Renal cortex interstitium (tissue), 11 donors: ENCODE results near the gene ABCG2. TPM values are rescaled to one million over a fixed set of nuclear protein-coding genes. Genes with fewer than 3 reads are reported as not detected.
A peak's percentile ranks its signal among the peaks of the same experiment; 100 is the strongest.
"Not testable (repeated sequence)": the region's sequence is repeated elsewhere in the genome, so short reads cannot be mapped to it uniquely, and the experiment has no call there.

ENCODE experiments used
- DNase-seq, 11 donors: peaks; one replicate each; pipeline ENCODE4 v3.0.0-alpha.2; 2013; ENCODE audit warnings: low read depth in 9 of 11, low spot score in 4 of 11; ENCODE audit errors: extremely low read depth in 1 of 11
- polyA plus RNA-seq, 3 donors: library from polyadenylated mRNA; unstranded; fragments of 120-200 nt; gene quantifications; one replicate each; pipeline ENCODE4 v1.2.1, GENCODE V29; 2013; ENCODE audit not compliant: insufficient read length in 3 of 3

Gene ABCG2
- polyA plus RNA-seq, 3 donors, result 6.5 to 6.8 (median 6.8) TPM

DNA sequence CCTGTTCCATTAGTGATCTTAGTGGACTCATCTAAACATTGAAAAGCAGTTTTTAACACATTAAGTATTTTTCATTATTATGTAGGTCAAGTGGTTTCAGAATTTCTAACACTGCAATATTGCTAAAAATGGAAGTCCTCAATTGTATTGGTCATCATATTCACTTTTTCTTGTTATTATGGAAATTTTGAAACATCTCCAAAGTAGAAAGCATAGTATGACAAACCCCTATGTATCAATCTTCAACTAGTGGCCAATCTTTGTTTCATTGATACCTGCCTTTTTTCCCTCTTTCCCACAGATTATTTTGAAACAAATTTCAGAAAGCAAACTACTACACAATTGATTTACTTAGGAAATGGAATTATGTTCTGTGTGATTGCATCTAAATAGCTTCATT lies 14.5 kb upstream of the ABCG2 start:
- DNase-seq, result no peak

- DNase-seq, result no peak
These were observed 12.8 kb upstream of the ABCG2 start for GRCh38 chr4:88171206-88171605.

DNA sequence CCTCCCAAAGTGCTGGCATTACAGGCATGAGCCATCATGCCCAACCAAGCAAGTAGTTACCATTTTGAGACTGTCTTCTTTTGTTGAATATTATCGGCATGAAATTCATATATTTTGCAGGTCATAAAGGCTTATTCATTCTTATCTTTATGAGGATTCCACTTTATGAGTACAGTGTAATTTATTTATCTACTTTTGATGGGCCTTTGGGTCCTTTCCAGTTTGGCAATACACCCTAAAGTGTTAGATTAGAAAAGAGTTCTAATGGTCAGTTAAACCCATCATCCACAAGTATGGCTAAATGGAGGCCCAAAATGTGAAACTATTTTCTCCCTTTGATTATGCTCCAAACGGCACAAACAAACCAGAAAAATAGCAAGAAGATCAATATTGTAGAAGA lies 10.9 kb upstream of the ABCG2 start:
- DNase-seq, result no peak

GRCh38 chr4:88166608-88167007 lies 8.2 kb upstream of the ABCG2 start:
- no peak for DNase-seq

DNA sequence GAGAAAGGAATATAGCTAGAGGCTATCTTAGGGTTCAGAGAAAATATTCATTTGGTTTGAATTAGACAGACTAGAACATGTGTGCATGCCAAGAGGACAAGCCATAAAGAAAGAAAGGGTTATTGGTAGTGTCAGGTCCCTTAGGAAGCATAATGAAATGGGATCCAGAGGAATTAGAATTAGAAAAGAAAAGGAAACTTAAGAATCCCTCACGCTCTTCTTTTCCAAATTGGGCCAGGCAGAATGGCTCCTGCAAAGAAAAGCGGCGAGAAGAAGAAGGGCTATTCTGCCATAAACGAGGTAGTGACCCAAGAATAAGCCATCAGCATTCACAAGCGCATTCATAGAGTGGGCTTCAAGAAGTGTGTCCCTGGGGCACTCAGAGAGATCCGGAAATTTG lies 4.9 kb upstream of the ABCG2 start:
- DNase-seq, result no peak

DNA sequence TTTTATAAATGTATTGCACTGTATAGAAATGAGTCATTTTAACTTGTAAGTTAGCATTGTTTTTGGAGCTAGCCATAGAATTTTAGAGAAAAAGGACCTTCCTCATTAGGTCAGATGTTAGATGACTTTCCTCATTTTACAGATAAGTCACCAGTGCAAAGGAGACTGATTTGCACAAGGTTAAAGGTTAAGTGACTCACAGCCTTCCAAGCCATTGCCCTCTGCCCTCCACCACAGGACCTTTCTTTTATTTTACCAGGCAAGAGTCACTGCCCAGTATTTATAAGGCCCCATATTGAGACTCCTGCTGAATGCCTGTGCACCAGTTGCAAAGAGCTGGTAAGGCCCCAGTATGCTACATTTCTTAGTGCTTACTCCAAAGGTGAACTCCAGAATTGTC lies 4.2 kb upstream of the ABCG2 start:
- no peak for DNase-seq

- DNase-seq, result peak in 3 of 11 donors; percentile 2 to 6 (median 5)
These were observed 838 bp upstream of the ABCG2 start for GRCh38 chr4:88159229-88159725.

DNA sequence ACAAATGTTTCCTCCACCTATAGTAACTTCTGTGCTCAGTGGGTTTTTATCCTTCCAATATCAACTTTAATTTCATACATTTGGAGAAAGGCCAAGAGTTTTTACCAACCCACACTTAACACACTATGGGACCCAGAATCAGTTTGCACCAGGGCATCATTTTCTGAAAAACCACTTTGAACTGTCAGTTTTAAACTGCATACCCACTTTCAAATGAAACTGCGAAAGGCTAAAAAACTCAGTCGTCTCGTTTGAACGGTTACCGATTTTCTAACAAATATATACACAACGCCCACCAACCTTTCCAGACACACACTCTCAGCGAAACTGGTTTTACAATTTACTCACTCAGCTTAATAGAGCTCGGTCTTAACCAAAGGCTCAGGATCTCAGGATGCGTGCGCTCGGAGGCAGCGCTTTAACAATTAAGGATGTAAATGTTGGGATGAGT lies 376 bp downstream of the ABCG2 start:
- DNase-seq, result peak in 4 of 11 donors; percentile 3 to 13 (median 7)

DNA sequence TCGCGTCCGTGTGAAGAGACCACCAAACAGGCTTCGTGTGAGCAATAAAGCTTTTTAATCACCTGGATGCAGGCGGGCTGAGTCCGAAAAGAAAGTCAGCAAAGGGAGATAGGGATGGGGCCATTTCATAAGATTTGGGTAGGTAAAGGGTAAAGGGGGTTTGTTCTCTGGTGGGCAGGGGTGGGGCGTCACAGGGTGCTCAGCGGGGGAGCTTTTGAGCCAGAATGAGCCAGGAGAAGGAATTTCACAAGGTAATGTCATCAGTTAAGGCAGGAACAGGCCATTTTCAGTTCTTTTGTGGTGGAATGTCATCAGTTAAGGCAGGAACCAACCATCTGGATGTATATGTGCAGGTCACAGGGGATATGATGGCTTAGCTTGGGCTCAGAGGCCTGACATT lies 6.1 kb downstream of the ABCG2 start:
- not testable (repeated sequence) for DNase-seq

DNA sequence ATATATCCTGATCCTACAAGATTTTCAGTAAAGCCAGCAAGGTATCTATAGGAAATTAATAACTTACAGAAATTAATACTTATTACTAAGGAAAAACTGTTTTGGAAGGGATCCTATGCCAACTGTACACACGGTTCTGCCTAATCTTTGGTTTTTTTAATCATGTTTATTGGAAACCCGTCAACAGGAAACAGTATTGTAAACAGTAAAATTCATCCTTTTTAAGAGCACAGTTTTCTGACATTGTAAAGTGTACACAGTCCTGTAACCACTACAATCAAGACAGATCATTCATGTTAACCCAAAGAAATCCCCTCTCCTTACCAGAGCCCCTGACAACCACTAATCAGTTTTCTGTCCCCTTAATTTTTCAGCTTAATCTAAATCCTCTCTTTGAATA lies 9.9 kb downstream of the ABCG2 start:
- no peak for DNase-seq

GRCh38 chr4:88147799-88148217 lies 10.6 kb downstream of the ABCG2 start:
- no peak for DNase-seq

DNA sequence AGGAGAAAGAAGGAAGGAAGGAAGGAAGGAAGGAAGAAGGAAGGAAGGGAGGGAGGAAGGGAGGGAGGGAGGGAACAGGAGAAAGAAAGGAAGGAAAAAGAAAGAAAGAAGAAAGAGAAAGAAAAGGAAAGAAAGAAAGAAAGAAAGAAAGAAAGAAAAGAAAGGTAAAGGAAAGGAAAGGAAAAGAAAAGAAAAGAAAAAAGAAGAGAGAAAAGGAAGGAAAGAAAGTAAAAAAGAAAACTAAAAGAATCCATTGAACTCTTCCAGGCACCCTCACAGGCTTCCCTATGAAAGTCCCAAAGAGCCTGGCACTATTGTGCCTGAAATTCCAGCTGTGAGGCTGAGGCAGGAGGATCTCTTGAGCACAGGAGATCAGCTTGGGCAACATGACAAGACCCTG lies 11.5 kb downstream of the ABCG2 start:
- DNase-seq, result no peak

DNA sequence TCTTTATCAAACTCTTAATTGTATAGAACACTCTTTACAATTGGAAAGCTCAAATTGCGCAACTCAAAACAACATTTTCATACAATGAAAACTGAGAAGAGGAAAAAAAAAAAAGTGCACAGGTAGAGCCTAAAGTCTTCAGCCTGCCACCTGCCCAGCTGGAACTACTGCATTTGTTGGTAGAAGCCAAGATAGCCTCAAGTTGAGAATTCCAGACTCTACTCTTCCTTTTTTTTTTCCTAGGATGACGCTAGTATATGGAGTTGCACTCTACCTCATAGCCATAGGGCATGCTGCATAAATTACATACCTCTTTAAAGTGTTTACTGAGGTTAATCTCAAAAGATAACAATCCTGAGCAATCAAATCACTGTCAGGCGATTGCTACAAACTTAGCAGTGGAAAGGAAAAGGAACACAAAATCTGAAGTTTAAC lies 13.6 kb downstream of the ABCG2 start:
- no peak for DNase-seq

DNA sequence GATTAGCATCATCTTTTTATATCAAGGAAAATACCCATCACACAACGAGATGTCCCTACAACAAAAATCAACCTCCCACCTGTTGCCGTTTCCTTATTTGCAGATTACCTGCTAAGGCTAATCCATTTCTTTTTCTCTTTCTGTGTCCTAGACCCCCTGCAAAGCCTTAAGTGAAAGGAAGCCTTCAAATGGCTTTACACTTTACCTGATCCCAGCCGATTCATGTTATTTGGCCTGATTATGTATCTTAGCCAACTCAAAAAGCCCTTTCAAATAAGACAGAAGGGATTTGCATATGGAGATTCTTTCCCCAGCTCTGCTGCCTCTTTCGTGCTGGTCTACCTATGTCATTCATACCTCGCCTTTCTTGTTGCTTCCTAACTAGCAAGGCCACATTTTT lies 14.4 kb downstream of the ABCG2 start:
- DNase-seq, result no peak

DNA sequence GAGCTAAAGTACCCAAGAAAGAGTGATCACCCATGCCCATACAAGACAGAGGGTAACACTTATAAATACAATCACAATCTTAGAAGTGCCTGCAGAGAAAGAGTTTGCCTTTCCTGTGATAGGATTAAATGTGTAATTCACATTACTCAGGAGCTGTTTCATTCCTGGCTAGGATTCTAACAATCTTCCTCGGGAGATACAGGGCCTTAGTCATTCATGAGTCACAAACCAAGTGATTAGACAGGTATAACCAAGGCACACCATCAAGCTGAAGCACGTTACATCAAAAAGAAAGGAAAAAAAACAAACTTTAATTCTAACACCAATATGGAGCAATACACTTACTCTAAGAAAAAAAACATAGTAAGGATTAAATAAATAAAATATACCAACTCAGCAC lies 14.9 kb downstream of the ABCG2 start:
- DNase-seq, result no peak

DNA sequence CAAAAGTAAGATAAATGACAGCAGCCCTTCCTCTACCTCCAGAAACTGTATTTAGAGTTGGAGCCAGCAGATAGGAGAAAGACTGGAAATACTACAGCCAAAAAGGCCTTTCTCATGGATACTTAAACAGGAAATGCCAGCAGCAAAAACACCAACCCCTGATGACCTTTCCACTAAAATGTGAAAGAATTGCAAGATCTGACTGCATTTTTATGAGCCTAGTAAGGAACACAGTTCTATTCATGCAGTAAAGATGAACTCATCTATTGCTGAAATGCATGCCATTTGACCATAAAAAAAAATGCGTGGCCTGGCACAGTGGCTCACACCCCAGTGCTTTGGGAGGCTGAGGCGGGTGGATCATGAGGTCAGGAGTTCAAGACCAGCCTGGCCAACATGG lies 19.9 kb downstream of the ABCG2 start:
- DNase-seq, result no peak

DNA sequence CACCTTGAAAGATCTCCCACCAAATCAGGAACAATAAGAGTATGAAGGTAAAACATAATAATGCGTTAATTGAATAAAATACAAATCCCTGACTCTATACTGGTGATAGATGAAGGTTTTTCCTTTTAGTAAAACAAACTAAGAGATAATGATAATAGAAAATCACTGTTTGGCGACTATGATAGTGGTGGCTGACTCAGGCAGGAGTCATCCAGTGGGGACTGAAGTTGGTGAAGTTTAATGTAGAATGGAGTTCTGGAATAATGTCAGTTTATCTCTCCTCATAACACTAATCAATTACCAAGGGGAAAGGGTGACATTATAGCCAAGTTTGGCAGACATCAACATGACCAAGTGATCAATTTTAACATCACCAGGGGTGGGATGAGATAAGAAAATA lies 21.3 kb downstream of the ABCG2 start:
- DNase-seq, result no peak

- no peak for DNase-seq
These were observed 22.2 kb downstream of the ABCG2 start for GRCh38 chr4:88136249-88136648.

DNA sequence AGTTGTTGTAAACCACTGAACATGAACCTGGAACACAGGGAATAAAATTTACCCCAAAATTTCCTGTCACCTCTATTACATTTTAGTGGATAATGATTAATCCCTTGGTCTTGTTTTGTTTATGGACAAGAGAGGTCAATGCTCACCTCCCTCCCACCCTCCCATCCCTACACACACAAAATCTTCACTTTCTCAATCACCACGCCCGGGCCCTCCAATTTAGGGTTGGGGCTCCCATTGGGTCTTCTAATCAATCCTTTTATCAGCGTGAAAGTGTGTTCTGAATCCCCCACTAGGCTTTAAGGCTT lies 23.1 kb downstream of the ABCG2 start:
- DNase-seq, result no peak

DNA sequence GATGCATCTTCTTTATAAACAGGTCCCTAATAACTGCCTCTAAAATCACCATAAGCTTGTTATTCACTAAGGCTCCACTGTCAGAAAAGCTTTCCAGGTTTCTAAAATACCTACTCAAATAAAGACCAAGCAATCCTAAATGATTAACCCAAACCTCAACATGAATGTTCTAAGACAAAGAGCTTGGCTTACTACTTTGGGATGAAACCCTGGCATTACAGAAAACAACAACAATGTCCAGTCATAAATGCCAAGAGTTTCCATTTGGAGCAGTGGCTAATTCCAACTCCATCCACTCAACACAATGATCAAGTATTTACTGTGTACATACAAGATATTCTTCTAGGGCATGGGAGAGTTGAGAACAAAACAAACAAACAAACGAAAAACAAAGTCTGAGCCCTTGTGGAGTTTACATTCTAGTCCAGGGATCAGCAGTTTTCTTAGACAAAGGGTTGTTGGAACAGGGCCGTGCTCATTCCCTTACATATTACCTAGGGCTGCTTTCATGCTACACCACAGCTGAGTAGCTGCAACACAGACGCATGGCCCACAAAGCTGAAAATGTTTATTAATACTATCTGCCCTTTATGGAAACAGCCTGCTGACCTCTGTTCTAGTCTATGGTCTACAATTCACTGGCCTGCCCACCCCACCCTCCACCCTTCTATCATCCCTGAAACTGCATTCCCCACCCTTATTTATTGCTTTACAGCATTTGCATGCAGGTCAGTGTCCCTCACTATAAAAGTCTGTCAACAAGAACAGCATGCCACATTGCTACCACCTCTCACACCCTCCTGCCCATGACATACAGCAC lies 23.7 kb downstream of the ABCG2 start:
- DNase-seq, result no peak

- no peak for DNase-seq
These were observed 24.3 kb downstream of the ABCG2 start for GRCh38 chr4:88134111-88134510.
